Panc1 (cell line): Measurements from ENCODE around the gene USP24. TPM values are rescaled to one million over a fixed set of nuclear protein-coding genes. Genes with fewer than 3 reads are reported as not detected.

Experiments
- ATAC-seq: fragments of 200-7000 bp; cut with Tn5 transposase; 2 replicates; pipeline ENCODE4 v1.9.1; 2020; ENCODE audit warnings: mild to moderate bottlenecking, moderate library complexity
- BruUV-seq: library from RNA; stranded (reverse); fragments of 400-500 nt; replicated peaks from 2 replicates; lab custom pipeline; 2021; lab: Mats Ljungman, UMichigan
- CTCF ChIA-PET: fragments of 300-600 bp; sonication (Branson Sonifier 250); formaldehyde crosslinking; loops from one replicate; lab custom pipeline; 2022; ENCODE audit warnings: antibody characterized with exemption; lab: Charles Lee
- POLR2A ChIA-PET: fragments of 300-600 bp; sonication (Branson Sonifier 250); formaldehyde crosslinking; loops from one replicate; lab custom pipeline; 2022; ENCODE audit warnings: antibody characterized with exemption; lab: Charles Lee
- DNase-seq: peaks from one replicate; pipeline ENCODE4 v3.0.0-alpha.2; 2010; ENCODE audit warnings: low read depth, low spot score
- H3K27ac ChIP-seq: 2 replicates; pipeline ENCODE4 v1.5.1; 2011; ENCODE audit warnings: mild to moderate bottlenecking, low read length, inconsistent platforms
- H3K27me3 ChIP-seq: fragments of 200-500 bp; sonication (Bioruptor generic); 2 replicates; pipeline ENCODE4 v1.6.0; 2014; ENCODE audit warnings: low read length, inconsistent platforms; ENCODE audit not compliant: control insufficient read depth, insufficient read depth
- H3K36me3 ChIP-seq: fragments of 200-500 bp; sonication (Bioruptor generic); 2 replicates; pipeline ENCODE4 v1.5.1; 2014; ENCODE audit warnings: inconsistent platforms, mild to moderate bottlenecking, low read length, moderate library complexity; ENCODE audit not compliant: control insufficient read depth, insufficient read depth
- H3K4me1 ChIP-seq: 2 replicates; pipeline ENCODE4 v1.5.1; 2011; ENCODE audit warnings: inconsistent platforms, mild to moderate bottlenecking, low read length, moderate library complexity; ENCODE audit not compliant: control insufficient read depth, insufficient read depth
- H3K4me3 ChIP-seq, 2 experiments: 2 replicates each; pipeline ENCODE4 v1.5.1; 2011 to 2012; ENCODE audit warnings: low read depth in 2 of 2, low read length in 2 of 2, mild to moderate bottlenecking in 2 of 2, inconsistent platforms in 1 of 2, moderate library complexity in 1 of 2
- H3K9me3 ChIP-seq: fragments of 200-500 bp; sonication (Bioruptor generic); 2 replicates; pipeline ENCODE4 v1.5.1; 2014; ENCODE audit warnings: low read depth, mild to moderate bottlenecking, inconsistent platforms, low read length, moderate library complexity; ENCODE audit not compliant: control insufficient read depth, insufficient read depth
- CTCF ChIP-seq: fragments of 450-650 bp; IDR thresholded peaks from 2 replicates; pipeline ENCODE4 v1.5.1; 2017; ENCODE audit warnings: mild to moderate bottlenecking
- POLR2AphosphoS5 ChIP-seq: IDR thresholded peaks from 2 replicates; pipeline ENCODE4 v1.6.1; 2012; ENCODE audit warnings: mild to moderate bottlenecking, low read depth, low read length, moderate library complexity
- REST ChIP-seq, 2 experiments: IDR thresholded peaks; 2 replicates each; pipeline ENCODE4 v1.6.1; 2011 to 2012; ENCODE audit warnings: low read depth in 2 of 2, control low read depth in 1 of 2, low read length in 1 of 2, mild to moderate bottlenecking in 1 of 2, moderate library complexity in 1 of 2; ENCODE audit not compliant: insufficient read depth in 1 of 2
- SIN3A ChIP-seq: IDR thresholded peaks from 2 replicates; pipeline ENCODE4 v1.6.1; 2012; ENCODE audit warnings: low read depth, mild to moderate bottlenecking, low read length, moderate library complexity, borderline replicate concordance; ENCODE audit not compliant: insufficient read depth
- TCF7L2 ChIP-seq: IDR thresholded peaks from 2 replicates; pipeline ENCODE4 v1.6.1; 2011; ENCODE audit warnings: mild to moderate bottlenecking, low read depth, low read length, inconsistent platforms
- in situ Hi-C: cut with HindIII; loops from 2 replicates; pipeline ENCODE4 v1.10.0; 2016; ENCODE audit warnings: low sequenced_read_pairs, low pct_unique_long_range_greater_than_20kb
- intact Hi-C: fragments of 100-400 bp; cut with micrococcal nuclease; formaldehyde crosslinking; loops from one replicate; pipeline ENCODE4 v1.10.0; 2022; ENCODE audit not compliant: unreplicated experiment
- total RNA-seq: library from RNA; stranded (reverse); gene quantifications from one replicate; pipeline ENCODE4 v1.2.1, GENCODE V29; 2021; ENCODE audit not compliant: unreplicated experiment

USP24 gene
- total RNA-seq, 1 experiment from 2014 or later, result 52.2 TPM

- Histone ChIP-seq H3K9me3 (no peaks in the 10 kb centered on the region), H3K4me3 (no peak overlapping the region), H3K27ac (no peak overlapping the region), H3K4me1 (no peaks in the 10 kb centered on the region), H3K36me3 (peaks cover 77% of the 10 kb centered on the region), H3K27me3 (no peaks in the 10 kb centered on the region)
- CTCF ChIA-PET, result no interaction called here
- no peak for DNase-seq
- intact Hi-C loops, result no loop called here
- no TSS peak for BruUV-seq
- POLR2A ChIA-PET, result interaction anchor here (0.6 kb wide), 1 partner anchor 30 kb away, joined by 3 read pairs; no protein-coding TSS in a partner anchor
- ATAC-seq, result no peak
- in situ Hi-C loops, result no loop called here
- TF ChIP-seq CTCF (no peak), REST (IDR thresholded peaks at IDR 0.05; ENCODE audit: insufficient read depth in 1 of 2, low read depth in 2 of 2, low read length in 1 of 2) (no peak), SIN3A (no peak), TCF7L2 (no peak)
Measured at GRCh38 chr1:55081188-55081904, 133.8 kb downstream of the USP24 start.

GRCh38 chr1:55079651-55080050 is 135.5 kb downstream of the USP24 start:
- no peaks in the 10 kb centered on the region for H3K9me3 ChIP-seq
- ChIA-PET POLR2A (no interaction called here), CTCF (no interaction called here)
- intact Hi-C loops (no loop called here), in situ Hi-C loops (no loop called here)
- H3K4me3 ChIP-seq, result no peak overlapping the region
- no TSS peak for BruUV-seq
- H3K27me3 ChIP-seq, result no peaks in the 10 kb centered on the region
- DNase-seq, result no peak
- no peak for ATAC-seq
- TF ChIP-seq TCF7L2 (no peak), CTCF (no peak), POLR2AphosphoS5 (no peak), SIN3A (no peak), REST (IDR thresholded peaks at IDR 0.05; ENCODE audit: insufficient read depth in 1 of 2, low read depth in 2 of 2, low read length in 1 of 2) (no peak)
- no peak overlapping the region for H3K27ac ChIP-seq
- H3K36me3 ChIP-seq, result peaks cover 82% of the 10 kb centered on the region
- H3K4me1 ChIP-seq, result no peaks in the 10 kb centered on the region
